GM18498 (cell line): ENCODE data around the gene BOC.

Experiments used
- ATAC-seq: cut with Tn5 transposase; IDR thresholded peaks from one replicate; pipeline ENCODE4 v1.9.1; 2021; ENCODE audit warnings: mild to moderate bottlenecking, moderate library complexity; ENCODE audit not compliant: unreplicated experiment

BOC gene

DNA sequence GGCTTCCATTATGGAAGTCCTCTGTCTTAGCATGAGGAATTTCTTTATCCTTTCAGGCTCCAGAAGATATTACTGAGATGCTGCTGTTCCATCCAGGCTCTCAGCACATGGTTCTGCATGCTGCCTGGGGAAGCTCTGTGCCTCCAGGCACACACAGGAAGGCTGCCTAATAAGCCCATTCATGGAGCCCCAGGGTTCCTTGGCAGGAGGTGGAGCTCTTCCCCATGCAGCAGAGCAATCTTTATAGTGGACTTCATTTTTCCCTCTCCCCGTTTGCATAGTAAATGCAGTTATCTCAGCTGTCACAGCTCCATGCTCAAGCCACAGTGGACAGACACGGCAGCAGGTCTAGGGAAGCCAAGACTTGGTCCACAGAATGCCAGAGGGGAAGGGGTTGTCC, 57.6 kb downstream of the BOC start:
- ATAC-seq = no peak

DNA sequence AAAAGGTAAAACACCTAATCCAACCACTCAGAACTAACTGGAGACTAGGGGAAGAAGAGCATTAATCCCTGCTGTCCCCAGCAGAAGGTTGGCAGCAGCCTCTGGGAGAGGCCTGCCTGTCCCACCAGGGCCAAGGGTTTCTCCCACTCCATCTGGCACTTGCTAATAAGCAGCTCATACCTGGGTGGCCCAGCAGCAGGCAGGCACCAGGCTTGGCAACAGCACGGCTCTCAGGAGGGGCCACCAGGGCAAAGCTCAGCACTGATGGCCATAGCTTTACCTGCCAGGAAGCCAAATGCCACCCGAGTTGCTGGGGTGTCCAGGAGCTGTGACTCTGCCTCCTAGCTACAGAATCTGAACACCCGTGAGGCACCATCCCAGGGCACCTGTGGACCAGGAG, 58.3 kb downstream of the BOC start:
- no peak for ATAC-seq

DNA sequence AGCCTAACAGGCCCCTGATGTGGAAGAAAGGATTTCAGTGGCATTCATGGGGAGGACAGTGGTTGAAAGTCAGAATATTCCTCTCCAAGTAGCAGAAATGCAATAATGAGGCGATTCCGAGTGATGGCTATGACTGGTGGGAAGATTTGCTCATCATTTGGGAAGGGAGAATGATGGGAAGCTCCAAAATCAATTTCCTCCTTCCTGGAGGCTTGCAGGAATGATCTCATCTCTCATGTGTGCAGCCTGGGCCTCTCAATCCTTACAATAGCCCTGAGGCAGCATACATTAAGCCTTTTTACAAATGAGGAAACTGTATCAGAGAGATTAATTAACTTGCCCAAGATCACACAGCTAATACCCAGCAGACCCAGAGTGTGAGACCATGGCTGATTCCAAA, 58.7 kb downstream of the BOC start:
- no peak for ATAC-seq

DNA sequence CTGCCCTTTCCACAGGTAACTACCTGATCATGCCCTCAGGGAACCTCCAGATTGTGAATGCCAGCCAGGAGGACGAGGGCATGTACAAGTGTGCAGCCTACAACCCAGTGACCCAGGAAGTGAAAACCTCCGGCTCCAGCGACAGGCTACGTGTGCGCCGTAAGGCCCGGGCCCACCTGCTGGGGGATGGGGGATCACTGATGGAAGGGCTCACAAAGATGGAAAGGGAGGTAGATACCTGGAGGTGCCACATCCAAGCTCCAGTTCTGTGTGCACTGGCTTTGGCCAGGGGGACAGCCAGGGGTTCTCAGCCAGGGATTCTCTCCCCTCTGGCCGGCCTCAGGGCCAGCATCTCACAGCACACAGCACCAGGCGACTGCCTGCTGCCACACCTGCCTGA, 59.4 kb downstream of the BOC start:
- no peak for ATAC-seq

DNA sequence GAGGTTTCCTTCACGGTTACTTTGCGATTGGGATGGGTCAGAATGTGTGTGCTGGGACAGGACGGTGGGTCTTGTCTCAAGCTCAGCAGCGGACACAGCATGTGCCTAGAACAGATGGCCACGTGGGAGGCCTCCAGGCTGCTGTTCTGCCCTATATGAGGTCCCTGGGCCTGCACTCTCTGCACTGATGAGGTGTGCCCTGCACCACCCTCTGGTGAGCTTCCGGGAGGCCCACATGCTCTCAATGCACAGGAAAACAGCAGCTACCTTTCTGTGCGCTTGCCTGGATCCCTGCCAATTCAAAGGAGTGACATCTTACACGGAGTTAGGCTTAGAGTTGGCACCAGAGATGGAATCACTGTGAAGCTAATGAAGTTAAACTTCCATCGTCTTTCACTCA, 59.8 kb downstream of the BOC start:
- no peak for ATAC-seq

DNA sequence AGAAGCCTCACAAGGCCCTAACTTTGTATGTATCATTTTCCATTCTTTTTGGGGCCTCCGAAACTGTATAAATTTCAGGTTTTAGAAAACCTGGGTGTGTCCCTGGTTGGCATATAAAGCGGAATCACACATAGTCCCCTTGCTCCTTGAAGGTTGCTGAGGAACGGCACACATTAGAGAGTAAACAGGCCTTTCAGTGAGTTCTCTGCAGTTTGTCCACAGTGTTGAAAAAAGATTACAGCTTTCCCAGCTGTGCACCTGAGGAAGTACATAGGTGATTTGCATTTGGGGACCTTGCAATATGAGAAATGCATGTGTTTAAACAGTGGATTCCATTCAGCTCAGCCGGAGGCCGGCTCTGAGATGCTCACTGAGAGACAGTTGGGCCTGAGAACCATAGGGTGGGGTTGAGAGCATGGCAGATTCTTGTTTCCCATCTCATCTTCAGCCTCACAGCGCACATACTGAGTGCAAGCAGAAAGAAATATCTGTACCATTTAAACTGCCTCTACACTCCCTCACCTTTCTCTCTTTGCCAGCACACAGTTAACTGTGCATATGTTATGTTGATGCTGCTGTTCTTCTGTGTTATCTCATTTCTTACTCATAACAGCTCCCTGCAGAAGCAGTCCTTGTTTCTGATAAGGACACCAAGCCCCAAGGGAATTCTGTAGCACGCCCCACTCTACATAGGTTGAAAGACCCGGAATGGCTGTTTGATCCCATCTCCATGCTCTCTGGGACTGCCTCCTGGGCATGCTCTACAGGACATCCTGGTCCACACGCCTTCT, 60.4 kb downstream of the BOC start:
- ATAC-seq = no peak

DNA sequence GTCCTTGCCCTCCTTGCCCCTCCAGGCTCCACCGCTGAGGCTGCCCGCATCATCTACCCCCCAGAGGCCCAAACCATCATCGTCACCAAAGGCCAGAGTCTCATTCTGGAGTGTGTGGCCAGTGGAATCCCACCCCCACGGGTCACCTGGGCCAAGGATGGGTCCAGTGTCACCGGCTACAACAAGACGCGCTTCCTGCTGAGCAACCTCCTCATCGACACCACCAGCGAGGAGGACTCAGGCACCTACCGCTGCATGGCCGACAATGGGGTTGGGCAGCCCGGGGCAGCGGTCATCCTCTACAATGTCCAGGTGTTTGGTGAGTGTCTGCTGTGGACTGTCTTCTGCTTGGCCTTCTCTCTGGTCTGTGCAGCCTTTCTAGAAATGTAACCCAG, 61.0 kb downstream of the BOC start:
- no peak for ATAC-seq

DNA sequence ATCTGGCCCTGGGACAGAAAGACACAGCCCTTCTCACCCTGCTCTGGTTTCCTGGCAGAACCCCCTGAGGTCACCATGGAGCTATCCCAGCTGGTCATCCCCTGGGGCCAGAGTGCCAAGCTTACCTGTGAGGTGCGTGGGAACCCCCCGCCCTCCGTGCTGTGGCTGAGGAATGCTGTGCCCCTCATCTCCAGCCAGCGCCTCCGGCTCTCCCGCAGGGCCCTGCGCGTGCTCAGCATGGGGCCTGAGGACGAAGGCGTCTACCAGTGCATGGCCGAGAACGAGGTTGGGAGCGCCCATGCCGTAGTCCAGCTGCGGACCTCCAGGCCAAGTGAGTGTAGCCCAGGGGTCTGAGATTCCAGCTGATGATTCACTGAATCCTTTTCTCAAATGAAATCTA, 61.7 kb downstream of the BOC start:
- no peak for ATAC-seq

DNA sequence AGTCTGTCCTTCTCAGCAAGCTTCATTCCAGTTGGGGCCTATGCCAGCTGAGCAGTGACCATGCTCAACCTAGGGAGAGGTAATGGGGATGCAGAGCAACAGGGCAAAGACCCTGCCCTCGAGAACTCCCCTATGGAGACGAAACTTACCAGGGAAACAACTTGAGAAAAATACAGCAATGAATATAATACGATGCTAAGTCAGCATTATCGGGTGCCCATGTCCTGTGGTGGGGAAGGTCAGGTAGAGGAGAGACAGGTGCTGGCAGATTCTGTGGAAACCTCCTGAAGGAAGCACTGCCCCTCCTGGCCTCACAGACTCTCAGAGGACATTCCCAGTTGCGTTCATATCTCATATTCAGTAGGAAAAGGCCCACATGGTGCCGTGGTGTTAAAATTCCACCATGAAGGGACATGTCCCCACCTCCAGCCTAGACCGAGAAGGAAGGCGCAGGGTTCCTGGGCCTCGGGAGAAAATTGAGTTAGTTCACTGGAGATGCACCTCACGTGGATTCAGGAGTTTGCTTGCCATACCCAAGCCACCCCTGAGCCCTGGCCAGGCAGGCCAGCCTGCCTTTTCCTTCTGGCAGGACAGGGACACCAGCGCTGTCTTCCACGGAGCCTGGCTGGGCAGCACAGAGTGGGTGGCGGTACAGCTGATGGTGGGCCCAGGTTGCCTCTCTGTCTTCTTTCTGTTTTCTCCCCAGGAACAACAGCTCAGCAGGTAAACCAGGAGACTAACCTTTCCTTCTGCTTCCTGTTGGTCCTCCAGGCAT, 62.4 kb downstream of the BOC start:
- no peak for ATAC-seq

DNA sequence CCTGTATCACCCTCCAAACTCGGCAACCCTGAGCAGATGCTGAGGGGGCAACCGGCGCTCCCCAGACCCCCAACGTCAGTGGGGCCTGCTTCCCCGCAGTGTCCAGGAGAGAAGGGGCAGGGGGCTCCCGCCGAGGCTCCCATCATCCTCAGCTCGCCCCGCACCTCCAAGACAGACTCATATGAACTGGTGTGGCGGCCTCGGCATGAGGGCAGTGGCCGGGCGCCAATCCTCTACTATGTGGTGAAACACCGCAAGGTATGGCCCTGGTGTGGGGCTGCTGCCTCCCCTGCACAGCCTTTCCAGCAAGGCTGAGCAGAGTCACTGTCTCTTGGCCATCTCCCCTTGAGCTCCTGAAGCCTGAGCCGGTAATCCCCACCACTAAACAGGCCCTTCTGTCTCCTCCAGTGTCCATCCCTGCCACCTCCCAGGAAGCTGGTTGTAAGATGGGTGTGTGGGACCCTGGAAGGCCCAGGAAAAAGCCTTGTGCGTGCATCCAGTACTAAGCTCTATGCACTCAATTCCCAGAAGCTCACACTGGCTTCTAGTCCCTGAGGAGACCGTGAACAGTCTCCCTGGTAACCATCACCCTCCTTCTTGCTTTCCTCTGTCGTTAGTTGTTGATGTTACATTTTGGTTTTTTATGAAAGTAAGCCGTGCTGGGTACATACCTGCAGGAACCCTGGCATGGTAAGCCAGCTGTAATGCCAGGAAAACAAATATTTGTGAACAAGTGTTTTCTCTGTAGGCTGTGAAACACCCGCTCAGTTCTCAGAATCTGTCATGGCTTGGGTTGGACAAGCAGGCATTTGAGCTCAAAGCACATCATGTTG, 63.3 kb downstream of the BOC start:
- ATAC-seq = no peak

DNA sequence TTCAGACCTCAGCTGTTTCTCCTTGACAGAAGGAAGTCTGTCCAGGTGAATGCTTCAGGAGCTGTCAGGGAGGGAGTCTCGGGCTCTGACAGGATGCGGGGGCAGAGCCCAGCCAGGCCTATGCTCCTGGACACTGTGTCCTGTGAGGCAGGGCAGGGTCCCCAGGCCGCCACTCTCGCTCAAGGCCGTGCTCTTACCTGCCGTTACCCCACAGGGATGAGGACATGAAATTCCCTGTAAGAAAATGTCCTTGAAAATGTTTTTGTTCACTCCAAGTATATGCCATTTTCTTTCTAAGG, 63.9 kb downstream of the BOC start:
- no peak for ATAC-seq

DNA sequence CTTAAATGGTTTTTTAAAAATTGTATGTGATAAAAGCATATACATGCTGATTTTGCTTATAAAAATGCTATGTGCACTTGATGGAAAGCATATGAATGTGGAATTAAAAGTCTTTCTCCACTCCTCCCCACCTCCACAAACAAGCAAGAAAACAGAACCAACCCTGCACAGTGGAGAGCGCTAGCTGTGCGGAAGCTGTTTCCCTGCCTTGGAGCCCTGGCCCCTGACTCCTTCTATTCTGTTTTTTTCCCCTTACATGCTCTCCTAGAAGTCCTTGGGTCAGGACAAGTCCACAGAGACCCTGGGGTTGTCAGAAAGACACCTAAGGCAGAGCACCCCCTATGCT, 64.2 kb downstream of the BOC start:
- no peak for ATAC-seq

DNA sequence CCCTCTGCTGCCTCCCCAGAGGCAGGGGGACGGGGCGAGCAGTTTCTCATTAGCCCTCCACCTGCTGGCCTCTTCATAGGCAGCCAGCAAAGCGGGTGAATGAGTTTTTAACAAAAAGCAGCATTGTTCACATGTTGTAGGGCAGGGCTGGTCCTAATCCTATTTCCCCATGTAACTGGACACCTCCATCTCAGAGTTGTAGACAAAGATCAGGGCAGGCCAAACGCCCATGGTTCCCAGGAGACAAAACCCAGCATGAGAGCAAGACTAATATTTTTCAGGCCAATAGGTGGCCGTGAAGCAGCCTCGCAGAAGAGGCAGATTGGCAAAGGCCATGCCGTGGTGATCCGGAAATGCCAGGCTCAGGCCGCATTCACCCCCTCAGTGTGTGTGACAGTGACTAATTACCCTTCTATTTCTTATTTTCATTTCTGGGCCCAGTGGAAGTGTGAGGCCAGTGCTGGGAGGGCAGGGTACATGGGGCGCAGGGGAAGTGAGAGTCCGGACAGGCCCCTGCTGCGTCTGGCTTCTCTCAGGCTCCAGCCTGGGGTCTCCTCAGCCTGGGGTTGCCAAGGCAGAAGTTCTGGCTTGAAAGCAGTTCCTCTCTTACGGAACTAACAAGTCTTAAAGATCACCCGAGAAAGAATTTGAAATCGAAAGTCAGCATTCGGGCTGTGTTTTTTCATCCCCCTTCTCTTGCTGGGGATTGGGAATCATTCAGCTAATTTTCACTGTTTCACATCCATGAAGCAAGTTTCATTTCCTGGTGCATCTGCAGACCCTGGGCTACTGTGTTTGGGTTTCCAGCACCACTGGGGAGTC, 64.8 kb downstream of the BOC start:
- peak; percentile 75 for ATAC-seq

DNA sequence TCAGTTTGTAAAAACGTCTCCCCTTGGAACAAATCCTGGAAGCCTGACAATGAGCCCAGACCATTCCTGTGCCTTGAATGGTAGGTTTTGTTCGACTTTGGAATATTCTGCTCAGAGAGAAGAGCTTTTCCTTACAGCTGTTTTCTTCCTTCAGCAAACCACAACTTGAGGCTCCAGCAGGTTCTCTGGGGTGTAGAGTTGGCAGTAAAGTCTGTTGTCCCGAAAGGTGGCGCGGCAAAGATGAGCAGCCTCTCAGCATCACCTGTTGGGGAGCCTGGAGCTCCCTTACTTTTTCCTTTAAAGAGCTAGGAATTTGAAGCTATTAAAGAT, 65.4 kb downstream of the BOC start:
- no peak for ATAC-seq

DNA sequence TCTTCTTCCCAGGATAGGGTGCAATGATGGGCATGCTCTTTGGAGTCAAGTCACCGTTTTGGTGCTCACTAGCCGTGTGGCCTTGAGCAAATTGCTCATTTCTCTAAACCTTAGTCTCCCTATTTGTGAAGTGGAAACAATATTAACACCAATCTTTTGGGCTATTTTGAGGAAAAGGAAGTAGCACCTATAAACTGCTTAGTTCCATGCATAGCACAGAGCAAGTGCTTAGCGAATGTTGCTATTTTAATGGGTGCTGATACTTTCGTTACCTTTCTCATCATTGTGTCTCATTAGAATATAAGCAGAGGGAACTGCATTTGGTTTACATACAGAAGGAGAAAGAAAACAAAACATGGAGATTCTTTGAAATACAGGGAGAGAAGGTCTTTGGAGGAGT, 66.1 kb downstream of the BOC start:
- peak; percentile 54 for ATAC-seq

DNA sequence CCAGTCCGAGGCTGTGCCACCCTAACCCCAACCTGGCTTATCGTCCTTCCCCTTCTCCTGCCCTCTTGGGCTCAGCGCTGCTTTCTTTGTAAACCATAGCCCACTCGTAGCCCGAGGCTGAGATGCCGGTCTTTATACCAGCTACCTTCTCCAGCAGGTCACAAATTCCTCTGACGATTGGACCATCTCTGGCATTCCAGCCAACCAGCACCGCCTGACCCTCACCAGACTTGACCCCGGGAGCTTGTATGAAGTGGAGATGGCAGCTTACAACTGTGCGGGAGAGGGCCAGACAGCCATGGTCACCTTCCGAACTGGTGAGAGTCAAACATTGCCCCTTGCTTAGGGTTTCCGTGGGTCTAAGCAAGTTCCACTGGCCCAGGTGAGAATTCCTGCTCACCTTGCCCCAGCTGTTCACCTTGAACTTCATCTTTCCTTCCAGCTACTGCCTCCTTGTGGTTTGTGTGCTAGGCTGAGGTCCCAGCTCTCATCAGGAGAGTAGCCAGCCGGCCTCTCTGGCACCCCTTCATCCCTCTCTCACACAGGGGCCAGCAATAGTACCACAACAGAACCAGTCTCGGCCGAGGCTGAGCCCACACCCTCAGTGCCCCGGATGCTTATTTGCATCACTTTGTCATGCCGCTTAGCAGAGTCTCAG, 66.7 kb downstream of the BOC start:
- no peak for ATAC-seq

DNA sequence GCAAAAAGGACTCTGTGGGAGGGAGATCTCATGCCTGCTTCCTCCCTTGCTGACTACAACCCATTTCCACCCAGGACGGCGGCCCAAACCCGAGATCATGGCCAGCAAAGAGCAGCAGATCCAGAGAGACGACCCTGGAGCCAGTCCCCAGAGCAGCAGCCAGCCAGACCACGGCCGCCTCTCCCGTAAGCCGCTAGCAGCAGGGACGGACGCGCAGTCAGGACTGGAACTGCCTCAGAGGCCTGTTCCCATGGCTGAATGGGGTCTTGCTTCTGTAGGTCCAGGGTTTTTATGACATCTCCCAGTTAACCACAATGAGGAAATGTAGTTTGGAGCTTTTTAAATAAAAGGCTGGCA, 67.2 kb downstream of the BOC start:
- no peak for ATAC-seq

DNA sequence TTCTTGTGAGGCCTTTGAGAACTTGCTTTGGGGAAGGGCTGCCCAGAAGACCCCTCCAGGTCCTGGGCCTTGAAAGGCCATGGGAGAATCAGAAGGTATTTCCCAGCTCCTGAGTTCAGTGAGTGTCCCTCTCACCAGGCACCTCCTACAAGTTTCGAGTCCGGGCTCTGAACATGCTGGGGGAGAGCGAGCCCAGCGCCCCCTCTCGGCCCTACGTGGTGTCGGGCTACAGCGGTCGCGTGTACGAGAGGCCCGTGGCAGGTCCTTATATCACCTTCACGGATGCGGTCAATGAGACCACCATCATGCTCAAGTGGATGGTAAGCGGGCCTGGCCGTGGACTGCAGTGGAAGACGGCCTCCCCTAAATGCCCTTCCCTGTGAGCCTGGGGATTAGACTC, 68.3 kb downstream of the BOC start:
- ATAC-seq = no peak

DNA sequence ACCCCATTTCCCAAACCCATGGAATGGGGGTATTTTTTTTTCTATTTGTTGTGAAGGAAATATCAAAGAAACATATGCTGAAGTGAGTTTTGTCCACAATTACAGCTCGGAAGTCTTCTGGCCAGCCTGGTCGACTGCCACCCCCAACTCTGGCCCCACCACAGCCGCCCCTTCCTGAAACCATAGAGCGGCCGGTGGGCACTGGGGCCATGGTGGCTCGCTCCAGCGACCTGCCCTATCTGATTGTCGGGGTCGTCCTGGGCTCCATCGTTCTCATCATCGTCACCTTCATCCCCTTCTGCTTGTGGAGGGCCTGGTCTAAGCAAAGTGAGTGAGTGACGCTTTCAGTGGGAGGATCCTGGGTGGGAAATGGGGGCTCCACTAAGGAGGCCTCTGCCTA, 71.9 kb downstream of the BOC start:
- no peak for ATAC-seq

DNA sequence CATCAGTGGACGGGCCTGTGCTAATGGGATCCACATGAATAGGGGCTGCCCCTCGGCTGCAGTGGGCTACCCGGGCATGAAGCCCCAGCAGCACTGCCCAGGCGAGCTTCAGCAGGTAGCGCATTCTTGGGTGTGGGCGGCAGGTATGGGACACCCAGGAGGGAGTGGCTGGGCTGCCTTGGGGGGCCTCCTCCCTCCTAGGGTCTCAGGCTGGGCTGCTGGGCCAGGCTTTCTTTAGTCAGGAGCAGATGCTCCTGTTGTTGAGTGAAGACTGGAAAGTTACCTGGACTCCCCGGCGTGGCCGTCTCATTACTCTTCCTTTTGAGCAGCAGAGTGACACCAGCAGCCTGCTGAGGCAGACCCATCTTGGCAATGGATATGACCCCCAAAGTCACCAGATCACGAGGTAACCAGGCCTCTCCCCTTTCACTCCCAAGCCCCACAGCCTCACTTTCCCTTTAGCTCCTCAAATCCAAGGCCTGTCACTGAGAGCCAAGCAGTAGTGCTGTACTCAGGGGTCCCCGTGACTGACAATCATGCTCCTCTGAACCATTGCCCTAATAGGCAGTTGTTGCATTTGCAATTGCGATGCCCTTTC, 73.2 kb downstream of the BOC start:
- no peak for ATAC-seq
